Measurements from ENCODE around the gene SMIM20. TPM values are rescaled to one million over a fixed set of nuclear protein-coding genes. Genes with fewer than 3 reads are reported as not detected.
A peak's percentile ranks its signal among the peaks of the same experiment; 100 is the strongest.

SMIM20 gene
- total and polyA plus RNA-seq, 9 of the 15 experiments (the other 6 are each of a cell fraction or from before 2014, with no cell fraction given), result 25.1 to 51.0 (median 38.9) TPM

DNA sequence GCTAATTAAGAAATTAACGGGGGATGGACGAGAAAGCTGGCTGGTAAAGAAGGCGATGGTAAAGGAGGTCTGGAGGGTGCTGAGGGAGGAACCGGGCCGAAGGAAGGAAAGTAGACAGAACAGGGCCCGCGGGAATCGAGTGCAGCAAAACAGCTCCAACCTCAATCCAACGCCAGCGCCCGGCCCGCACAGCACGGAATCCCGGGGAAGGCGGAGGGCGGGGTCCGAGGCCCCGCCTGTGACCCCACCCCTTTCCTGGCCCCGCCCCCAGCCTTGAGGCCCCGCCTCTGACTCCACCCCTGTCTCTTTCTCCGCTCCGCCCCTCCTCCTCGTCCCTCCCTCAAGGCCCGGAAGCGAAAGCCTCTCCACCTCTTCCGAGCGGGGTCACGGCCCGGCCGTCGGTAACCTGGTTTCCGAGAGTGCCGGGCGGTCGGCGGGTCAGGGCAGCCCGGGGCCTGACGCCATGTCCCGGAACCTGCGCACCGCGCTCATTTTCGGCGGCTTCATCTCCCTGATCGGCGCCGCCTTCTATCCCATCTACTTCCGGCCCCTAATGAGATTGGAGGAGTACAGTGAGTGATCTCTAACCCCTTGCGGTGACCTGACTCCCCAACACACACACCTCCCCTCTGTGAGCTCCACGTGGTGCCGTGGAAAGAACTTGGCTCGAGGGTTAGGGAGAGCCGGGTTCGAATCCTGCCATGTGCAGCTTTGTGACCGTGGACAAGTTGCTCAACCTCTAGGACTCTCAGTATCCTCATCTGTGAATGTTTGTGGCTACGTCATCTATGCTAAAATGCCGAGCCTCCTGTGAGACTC, at the start of gene SMIM20 (continued):
- peak; percentile 41; the same call in 1 of the 2 replicates for TF ChIP-seq LARP7 (IDR thresholded peaks at IDR 0.05)
- no peak for TF ChIP-seq RBM14 (IDR thresholded peaks at IDR 0.05; ENCODE audit: borderline replicate concordance, insufficient read depth, low read depth, low read length)
- TF ChIP-seq ERF (CRISPR knock-in tag; IDR thresholded peaks at IDR 0.05), result no peak
- no peak for TF ChIP-seq ZNF354B (CRISPR knock-in tag; IDR thresholded peaks at IDR 0.05)
- 0 out of 4 replicates have a peak, but pooled peaks of 1 of the 2 experiments have one; percentile 70 for TF ChIP-seq SRF (CRISPR knock-in tag; IDR thresholded peaks at IDR 0.05)
- TF ChIP-seq TCFL5 (CRISPR knock-in tag; conservative IDR thresholded peaks at IDR 0.05), result no peak
- TF ChIP-seq ZNF707 (CRISPR knock-in tag; conservative IDR thresholded peaks at IDR 0.05), result no peak
- TF ChIP-seq NEUROD1 (IDR thresholded peaks at IDR 0.05; ENCODE audit: borderline replicate concordance, low read depth, low read length, partially characterized antibody), result peak; percentile 52
- TF ChIP-seq, protein P1, sequence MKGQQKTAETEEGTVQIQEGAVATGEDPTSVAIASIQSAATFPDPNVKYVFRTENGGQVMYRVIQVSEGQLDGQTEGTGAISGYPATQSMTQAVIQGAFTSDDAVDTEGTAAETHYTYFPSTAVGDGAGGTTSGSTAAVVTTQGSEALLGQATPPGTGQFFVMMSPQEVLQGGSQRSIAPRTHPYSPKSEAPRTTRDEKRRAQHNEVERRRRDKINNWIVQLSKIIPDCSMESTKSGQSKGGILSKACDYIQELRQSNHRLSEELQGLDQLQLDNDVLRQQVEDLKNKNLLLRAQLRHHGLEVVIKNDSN (CRISPR knock-in tag; IDR thresholded peaks at IDR 0.05), result peak; percentile 89
- peak; percentile 89 for TF ChIP-seq PHF20 (IDR thresholded peaks at IDR 0.05; ENCODE audit: partially characterized antibody)
- TF ChIP-seq TGIF2 (CRISPR knock-in tag; IDR thresholded peaks at IDR 0.05), result no peak
- no peak for TF ChIP-seq HMG20A (CRISPR knock-in tag; conservative IDR thresholded peaks at IDR 0.05)
- TF ChIP-seq, protein P2, sequence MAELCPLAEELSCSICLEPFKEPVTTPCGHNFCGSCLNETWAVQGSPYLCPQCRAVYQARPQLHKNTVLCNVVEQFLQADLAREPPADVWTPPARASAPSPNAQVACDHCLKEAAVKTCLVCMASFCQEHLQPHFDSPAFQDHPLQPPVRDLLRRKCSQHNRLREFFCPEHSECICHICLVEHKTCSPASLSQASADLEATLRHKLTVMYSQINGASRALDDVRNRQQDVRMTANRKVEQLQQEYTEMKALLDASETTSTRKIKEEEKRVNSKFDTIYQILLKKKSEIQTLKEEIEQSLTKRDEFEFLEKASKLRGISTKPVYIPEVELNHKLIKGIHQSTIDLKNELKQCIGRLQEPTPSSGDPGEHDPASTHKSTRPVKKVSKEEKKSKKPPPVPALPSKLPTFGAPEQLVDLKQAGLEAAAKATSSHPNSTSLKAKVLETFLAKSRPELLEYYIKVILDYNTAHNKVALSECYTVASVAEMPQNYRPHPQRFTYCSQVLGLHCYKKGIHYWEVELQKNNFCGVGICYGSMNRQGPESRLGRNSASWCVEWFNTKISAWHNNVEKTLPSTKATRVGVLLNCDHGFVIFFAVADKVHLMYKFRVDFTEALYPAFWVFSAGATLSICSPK (IDR thresholded peaks at IDR 0.05; ENCODE audit: borderline replicate concordance), result no peak
- 0 out of 2 replicates have a peak, but pooled peaks have one; percentile 50 for TF ChIP-seq TAF7 (tag; IDR thresholded peaks at IDR 0.05)
- peak; percentile 83 for TF ChIP-seq HDAC2 (IDR thresholded peaks at IDR 0.05)
- TF ChIP-seq, protein P3, sequence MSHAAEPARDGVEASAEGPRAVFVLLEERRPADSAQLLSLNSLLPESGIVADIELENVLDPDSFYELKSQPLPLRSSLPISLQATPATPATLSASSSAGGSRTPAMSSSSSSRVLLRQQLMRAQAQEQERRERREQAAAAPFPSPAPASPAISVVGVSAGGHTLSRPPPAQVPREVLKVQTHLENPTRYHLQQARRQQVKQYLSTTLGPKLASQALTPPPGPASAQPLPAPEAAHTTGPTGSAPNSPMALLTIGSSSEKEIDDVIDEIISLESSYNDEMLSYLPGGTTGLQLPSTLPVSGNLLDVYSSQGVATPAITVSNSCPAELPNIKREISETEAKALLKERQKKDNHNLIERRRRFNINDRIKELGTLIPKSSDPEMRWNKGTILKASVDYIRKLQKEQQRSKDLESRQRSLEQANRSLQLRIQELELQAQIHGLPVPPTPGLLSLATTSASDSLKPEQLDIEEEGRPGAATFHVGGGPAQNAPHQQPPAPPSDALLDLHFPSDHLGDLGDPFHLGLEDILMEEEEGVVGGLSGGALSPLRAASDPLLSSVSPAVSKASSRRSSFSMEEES (CRISPR knock-in tag; IDR thresholded peaks at IDR 0.05), result no peak
- TF ChIP-seq HIVEP1 (CRISPR knock-in tag; IDR thresholded peaks at IDR 0.05), result no peak
- no peak for TF ChIP-seq ZNF239 (CRISPR knock-in tag; IDR thresholded peaks at IDR 0.05)
- TF ChIP-seq XRCC3 (IDR thresholded peaks at IDR 0.05), result no peak
- TF ChIP-seq C11orf30 (IDR thresholded peaks at IDR 0.05; ENCODE audit: low read depth), result peak; percentile 57
- no peak for TF ChIP-seq ZNF217 (CRISPR knock-in tag; IDR thresholded peaks at IDR 0.05)
- peak; percentile 86 for TF ChIP-seq POLR2A (conservative IDR thresholded peaks at IDR 0.05)
- TF ChIP-seq EP300 (IDR thresholded peaks at IDR 0.05; ENCODE audit: low read length), result peak; percentile 7; the same call in 1 of the 2 replicates
- no peak for TF ChIP-seq GATA2 (CRISPR knock-in tag; IDR thresholded peaks at IDR 0.05)
- 0 out of 2 replicates have a peak, but pooled peaks have one; percentile 28 for TF ChIP-seq SMAD3 (CRISPR knock-in tag; conservative IDR thresholded peaks at IDR 0.05)
- TF ChIP-seq ZC3H8 (IDR thresholded peaks at IDR 0.05), result no peak
- TF ChIP-seq SUPT5H (IDR thresholded peaks at IDR 0.05), result peak; percentile 84
